ENCODE results near the gene PCDHGB4.
"Not testable (repeated sequence)": the region's sequence is repeated elsewhere in the genome, so short reads cannot be mapped to it uniquely, and the experiment has no call there.

GRCh38 chr5:141417494-141418172 lies 30.1 kb downstream of the PCDHGB4 start, which contains the start of gene PCDHGB7:
- not testable (repeated sequence) for TF ChIP-seq EP300 (IDR thresholded peaks at IDR 0.05; ENCODE audit: borderline replicate concordance in 1 of 2, control insufficient read depth in 1 of 2, low read depth in 2 of 2, low read length in 2 of 2); SPI1 (IDR thresholded peaks at IDR 0.05; ENCODE audit: borderline replicate concordance, insufficient read depth, low read depth, low read length); E2F4 (IDR thresholded peaks at IDR 0.05; ENCODE audit: low read depth, low read length)
- peak; percentile 68 to 90 (median 89) for TF ChIP-seq CTCF (IDR thresholded peaks at IDR 0.05 in 2 of 3, conservative IDR thresholded peaks at IDR 0.05 in 1 of 3; ENCODE audit: control insufficient read depth in 2 of 3, extremely low read depth in 1 of 3, insufficient read depth in 1 of 3, low read depth in 3 of 3, low read length in 3 of 3)

Data from GM12878 (cell line).